SU-DHL-6 (cell line): ENCODE measurements around the gene SHC2.
"Not testable (repeated sequence)": the region's sequence is repeated elsewhere in the genome, so short reads cannot be mapped to it uniquely, and the experiment has no call there.

ENCODE experiments used
- H2AFZ ChIP-seq: fragments of 200-600 bp; sonication (generic); 2 replicates; pipeline ENCODE4 v1.6.1; 2014; ENCODE audit warnings: low read depth, mild to moderate bottlenecking, moderate library complexity, mixed read lengths, antibody characterized with exemption, low read length; ENCODE audit not compliant: severe bottlenecking
- H3F3A ChIP-seq: fragments of 200-600 bp; shearing (Covaris generic); 2 replicates; pipeline ENCODE4 v1.6.0; 2016; ENCODE audit warnings: antibody characterized with exemption, mild to moderate bottlenecking; ENCODE audit not compliant: insufficient read depth
- H3K27ac ChIP-seq: fragments of 200-600 bp; sonication (generic); 2 replicates; pipeline ENCODE4 v1.5.1; 2016; ENCODE audit warnings: low read depth, mild to moderate bottlenecking, low read length, moderate library complexity, mixed read lengths
- H3K27me3 ChIP-seq: fragments of 200-600 bp; sonication (generic), shearing (Covaris generic); 2 replicates; pipeline ENCODE4 v1.6.0; 2014; ENCODE audit warnings: mild to moderate bottlenecking, low read length
- H3K36me3 ChIP-seq: fragments of 200-600 bp; sonication (generic); 2 replicates; pipeline ENCODE4 v1.6.1; 2014; ENCODE audit warnings: mild to moderate bottlenecking, low read length, mixed read lengths
- H3K4me2 ChIP-seq: fragments of 300-600, 200-600 bp; shearing (Covaris generic), sonication (generic); 2 replicates; pipeline ENCODE4 v1.6.0; 2014; ENCODE audit warnings: low read length, low read depth, mild to moderate bottlenecking; ENCODE audit not compliant: poor library complexity, severe bottlenecking
- H3K4me3 ChIP-seq: fragments of 200-600 bp; sonication (generic); 2 replicates; pipeline ENCODE4 v1.5.1; 2014; ENCODE audit warnings: antibody characterized with exemption, low read length, mild to moderate bottlenecking, mixed read lengths; ENCODE audit not compliant: insufficient read depth, poor library complexity, severe bottlenecking
- H3K79me2 ChIP-seq: fragments of 200-600 bp; sonication (generic); 2 replicates; pipeline ENCODE4 v1.6.1; 2014; ENCODE audit warnings: mild to moderate bottlenecking, low read length, moderate library complexity; ENCODE audit not compliant: insufficient read depth
- H3K9ac ChIP-seq: fragments of 200-600 bp; sonication (generic); 2 replicates; pipeline ENCODE4 v1.7.0; 2014; ENCODE audit warnings: mild to moderate bottlenecking, low read length
- H3K9me2 ChIP-seq: fragments of 200-600 bp; sonication (generic); replicated peaks from 2 replicates; pipeline ENCODE4 v1.6.1; 2014; ENCODE audit warnings: low read length; ENCODE audit not compliant: insufficient read depth
- H3K9me3 ChIP-seq: fragments of 200-600 bp; sonication (generic); 2 replicates; pipeline ENCODE4 v1.6.1; 2014; ENCODE audit warnings: low read length, mixed read lengths; ENCODE audit not compliant: insufficient read depth
- H4K20me1 ChIP-seq: fragments of 200-600 bp; sonication (generic); 2 replicates; pipeline ENCODE4 v1.6.1; 2014; ENCODE audit warnings: low read depth, mild to moderate bottlenecking, antibody characterized with exemption, low read length, moderate library complexity, mixed read lengths
- EZH2phosphoT487 ChIP-seq: fragments of 200-600 bp; sonication (generic), shearing (Covaris generic); conservative IDR thresholded peaks from 2 replicates; pipeline ENCODE4 v1.6.1; 2018; ENCODE audit warnings: mild to moderate bottlenecking, antibody characterized with exemption, low read length, moderate library complexity, mixed read lengths
- TF ChIP-seq, protein P1 (sequence below): fragments of 200-600 bp; sonication (generic); IDR thresholded peaks from one replicate; pipeline ENCODE4 v1.5.1; 2017; ENCODE audit warnings: antibody characterized with exemption, mild to moderate bottlenecking, low read length, moderate library complexity; ENCODE audit not compliant: insufficient read depth, poor library complexity, severe bottlenecking

Gene SHC2

DNA sequence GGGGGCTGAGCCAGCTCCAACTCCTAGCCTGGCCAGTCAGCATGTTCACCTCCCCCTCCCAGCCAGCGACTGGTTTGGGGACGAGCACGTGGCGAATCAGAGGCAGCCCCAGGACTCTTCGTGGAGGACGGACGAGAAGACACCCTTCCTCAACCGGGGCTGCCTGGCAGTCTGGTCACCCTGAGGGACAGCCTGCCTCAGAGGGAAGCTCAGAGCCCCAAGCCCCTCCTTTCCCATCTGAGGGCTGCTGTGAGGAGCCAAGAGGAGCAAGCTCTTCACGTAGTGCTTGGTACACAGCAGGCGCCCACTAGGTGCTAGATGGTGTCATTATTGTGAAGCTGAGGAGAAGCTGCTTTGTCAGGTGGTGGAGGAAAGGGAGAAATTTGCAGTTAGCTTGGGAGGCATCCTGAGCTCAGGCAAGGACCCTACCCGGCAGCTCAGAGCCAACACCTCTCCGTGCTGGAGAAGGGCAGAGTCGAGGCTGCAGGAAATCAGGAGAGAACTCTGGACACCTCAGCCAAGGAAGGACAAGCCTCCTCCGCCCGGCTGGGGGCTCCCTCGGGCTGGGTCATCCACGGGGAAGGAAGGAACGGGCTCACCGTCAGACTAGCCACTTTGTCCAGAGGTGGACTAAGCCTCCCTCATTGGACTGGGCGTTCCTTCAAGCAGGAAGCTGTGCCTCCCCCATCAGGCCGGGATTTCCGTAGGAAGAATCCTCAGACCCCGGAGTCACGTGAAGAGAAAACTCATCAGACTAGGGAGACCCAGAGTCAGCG is 37.0 kb downstream of the SHC2 start:
- Histone ChIP-seq H3K9me2 (no peaks in the 10 kb centered on the region), H3K36me3 (no peaks in the 10 kb centered on the region), H3K9ac (no peak overlapping the region), H2AFZ (no peak overlapping the region), H3K9me3 (no peaks in the 10 kb centered on the region), H3K4me2 (no peak overlapping the region), H3F3A (no peaks in the 10 kb centered on the region), H3K4me3 (no peak overlapping the region), H3K27me3 (no peaks in the 10 kb centered on the region), H3K79me2 (no peaks in the 10 kb centered on the region), H3K27ac (no peak overlapping the region), H4K20me1 (no peaks in the 10 kb centered on the region)
- TF ChIP-seq EZH2phosphoT487 = no peak
- TF ChIP-seq, protein P1, sequence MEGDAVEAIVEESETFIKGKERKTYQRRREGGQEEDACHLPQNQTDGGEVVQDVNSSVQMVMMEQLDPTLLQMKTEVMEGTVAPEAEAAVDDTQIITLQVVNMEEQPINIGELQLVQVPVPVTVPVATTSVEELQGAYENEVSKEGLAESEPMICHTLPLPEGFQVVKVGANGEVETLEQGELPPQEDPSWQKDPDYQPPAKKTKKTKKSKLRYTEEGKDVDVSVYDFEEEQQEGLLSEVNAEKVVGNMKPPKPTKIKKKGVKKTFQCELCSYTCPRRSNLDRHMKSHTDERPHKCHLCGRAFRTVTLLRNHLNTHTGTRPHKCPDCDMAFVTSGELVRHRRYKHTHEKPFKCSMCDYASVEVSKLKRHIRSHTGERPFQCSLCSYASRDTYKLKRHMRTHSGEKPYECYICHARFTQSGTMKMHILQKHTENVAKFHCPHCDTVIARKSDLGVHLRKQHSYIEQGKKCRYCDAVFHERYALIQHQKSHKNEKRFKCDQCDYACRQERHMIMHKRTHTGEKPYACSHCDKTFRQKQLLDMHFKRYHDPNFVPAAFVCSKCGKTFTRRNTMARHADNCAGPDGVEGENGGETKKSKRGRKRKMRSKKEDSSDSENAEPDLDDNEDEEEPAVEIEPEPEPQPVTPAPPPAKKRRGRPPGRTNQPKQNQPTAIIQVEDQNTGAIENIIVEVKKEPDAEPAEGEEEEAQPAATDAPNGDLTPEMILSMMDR = no peak

DNA sequence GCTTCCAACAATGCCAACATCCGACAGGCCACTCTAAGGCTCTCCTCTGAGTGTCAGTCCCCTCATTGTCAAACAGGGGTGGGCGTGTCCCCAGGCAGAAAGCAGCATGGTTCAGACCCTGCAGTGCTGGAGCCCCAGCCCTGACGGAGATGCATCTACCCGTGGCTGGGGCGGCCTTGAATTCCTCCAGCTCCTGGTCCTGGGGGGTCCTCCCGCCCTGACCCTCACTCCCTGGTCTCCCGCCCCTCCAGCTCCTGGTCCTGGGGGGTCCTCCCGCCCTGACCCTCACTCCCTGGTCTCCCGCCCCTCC is 38.0 kb downstream of the SHC2 start:
- H3K27ac ChIP-seq, H4K20me1 ChIP-seq, H3K4me3 ChIP-seq, H3K36me3 ChIP-seq, H3F3A ChIP-seq, H3K9me3 ChIP-seq, H3K9ac ChIP-seq, H3K79me2 ChIP-seq, H3K27me3 ChIP-seq, H3K4me2 ChIP-seq, H2AFZ ChIP-seq, H3K9me2 ChIP-seq: not testable (repeated sequence)

DNA sequence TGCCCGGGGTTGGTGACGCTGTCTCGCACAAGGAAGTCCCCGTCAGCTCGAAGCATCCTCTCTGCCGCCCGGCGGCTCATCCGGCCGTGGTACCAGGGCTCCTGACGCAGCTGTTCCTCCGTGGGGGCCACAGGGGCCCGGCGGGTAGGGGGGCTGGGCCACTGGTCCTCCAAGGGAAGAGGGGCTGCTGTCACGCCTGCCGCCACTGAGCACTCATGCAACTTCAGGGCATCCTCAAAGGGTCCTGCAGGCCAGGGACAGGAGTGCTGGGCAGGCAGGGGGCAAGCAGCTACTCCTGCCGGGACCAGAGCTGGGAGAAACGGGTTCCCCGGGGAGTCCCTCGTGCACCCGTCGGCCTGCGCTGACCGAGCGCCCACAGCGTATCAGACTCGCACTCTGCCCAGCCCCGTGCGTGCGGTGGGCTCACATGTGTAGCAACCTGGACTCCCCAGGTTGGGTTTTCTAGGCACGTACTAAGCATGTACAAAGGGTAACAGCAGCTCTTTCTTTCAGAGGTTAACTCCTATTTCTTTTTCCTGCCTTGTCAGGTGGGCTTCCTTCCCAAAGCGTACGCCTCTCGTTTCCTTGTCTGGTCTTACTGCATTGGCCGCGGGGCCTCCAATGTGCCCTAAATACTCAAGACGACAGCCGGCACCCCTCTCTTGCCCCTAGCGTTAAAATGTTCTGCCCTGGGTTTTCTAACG is 38.5 kb downstream of the SHC2 start:
- H3K9me3 ChIP-seq = no peaks in the 10 kb centered on the region
- TF ChIP-seq, protein P1 = no peak
- no peak for TF ChIP-seq EZH2phosphoT487
- H3F3A ChIP-seq = no peaks in the 10 kb centered on the region
- H3K9me2 ChIP-seq = no peaks in the 10 kb centered on the region
- no peak overlapping the region for H2AFZ ChIP-seq
- no peaks in the 10 kb centered on the region for H3K36me3 ChIP-seq
- H3K9ac ChIP-seq = no peak overlapping the region
- H3K79me2 ChIP-seq = no peaks in the 10 kb centered on the region
- H3K27me3 ChIP-seq = no peaks in the 10 kb centered on the region
- no peak overlapping the region for H3K27ac ChIP-seq
- H3K4me3 ChIP-seq = no peak overlapping the region
- H4K20me1 ChIP-seq = no peaks in the 10 kb centered on the region
- no peak overlapping the region for H3K4me2 ChIP-seq
